ENCODE results near the gene GPSM1.

DNA sequence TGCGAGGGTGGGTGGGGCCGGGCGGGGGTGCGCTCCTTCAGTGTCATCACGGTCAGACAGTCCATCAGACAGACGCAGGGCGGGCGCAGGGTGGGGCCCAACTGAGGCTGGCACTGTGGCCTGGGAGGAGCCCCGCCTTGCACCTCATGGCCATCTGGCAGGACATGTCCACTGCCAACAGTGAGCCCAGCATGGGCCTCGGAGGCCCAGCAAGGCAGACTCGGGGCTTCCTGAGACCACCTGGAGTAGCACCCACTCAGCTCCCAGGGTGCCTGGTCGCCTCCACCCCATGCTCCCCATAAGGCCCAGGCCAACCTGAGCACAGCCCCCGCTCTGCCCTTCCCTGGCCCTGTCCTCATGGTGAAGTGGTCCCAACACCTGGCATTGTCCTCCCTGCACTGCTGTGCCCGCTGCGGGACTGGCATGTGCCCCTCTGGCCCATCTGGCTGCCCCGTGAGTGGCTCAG lies 8.5 kb upstream of the GPSM1 start:
- TF ChIP-seq, protein P1, sequence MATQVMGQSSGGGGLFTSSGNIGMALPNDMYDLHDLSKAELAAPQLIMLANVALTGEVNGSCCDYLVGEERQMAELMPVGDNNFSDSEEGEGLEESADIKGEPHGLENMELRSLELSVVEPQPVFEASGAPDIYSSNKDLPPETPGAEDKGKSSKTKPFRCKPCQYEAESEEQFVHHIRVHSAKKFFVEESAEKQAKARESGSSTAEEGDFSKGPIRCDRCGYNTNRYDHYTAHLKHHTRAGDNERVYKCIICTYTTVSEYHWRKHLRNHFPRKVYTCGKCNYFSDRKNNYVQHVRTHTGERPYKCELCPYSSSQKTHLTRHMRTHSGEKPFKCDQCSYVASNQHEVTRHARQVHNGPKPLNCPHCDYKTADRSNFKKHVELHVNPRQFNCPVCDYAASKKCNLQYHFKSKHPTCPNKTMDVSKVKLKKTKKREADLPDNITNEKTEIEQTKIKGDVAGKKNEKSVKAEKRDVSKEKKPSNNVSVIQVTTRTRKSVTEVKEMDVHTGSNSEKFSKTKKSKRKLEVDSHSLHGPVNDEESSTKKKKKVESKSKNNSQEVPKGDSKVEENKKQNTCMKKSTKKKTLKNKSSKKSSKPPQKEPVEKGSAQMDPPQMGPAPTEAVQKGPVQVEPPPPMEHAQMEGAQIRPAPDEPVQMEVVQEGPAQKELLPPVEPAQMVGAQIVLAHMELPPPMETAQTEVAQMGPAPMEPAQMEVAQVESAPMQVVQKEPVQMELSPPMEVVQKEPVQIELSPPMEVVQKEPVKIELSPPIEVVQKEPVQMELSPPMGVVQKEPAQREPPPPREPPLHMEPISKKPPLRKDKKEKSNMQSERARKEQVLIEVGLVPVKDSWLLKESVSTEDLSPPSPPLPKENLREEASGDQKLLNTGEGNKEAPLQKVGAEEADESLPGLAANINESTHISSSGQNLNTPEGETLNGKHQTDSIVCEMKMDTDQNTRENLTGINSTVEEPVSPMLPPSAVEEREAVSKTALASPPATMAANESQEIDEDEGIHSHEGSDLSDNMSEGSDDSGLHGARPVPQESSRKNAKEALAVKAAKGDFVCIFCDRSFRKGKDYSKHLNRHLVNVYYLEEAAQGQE (IDR thresholded peaks at IDR 0.05; ENCODE audit: low read depth) = no peak
- TF ChIP-seq, protein P2, sequence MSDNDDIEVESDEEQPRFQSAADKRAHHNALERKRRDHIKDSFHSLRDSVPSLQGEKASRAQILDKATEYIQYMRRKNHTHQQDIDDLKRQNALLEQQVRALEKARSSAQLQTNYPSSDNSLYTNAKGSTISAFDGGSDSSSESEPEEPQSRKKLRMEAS (IDR thresholded peaks at IDR 0.05) = no peak
- TF ChIP-seq TAF1 (IDR thresholded peaks at IDR 0.05; ENCODE audit: low read depth) (no peak), RAD21 (IDR thresholded peaks at IDR 0.05; ENCODE audit: low read depth) (no peak), EP300 (IDR thresholded peaks at IDR 0.05; ENCODE audit: borderline replicate concordance) (no peak), NFIC (IDR thresholded peaks at IDR 0.05) (no peak), FOXM1 (IDR thresholded peaks at IDR 0.05; ENCODE audit: borderline replicate concordance, low read depth) (no peak)
- TF ChIP-seq, protein P3, sequence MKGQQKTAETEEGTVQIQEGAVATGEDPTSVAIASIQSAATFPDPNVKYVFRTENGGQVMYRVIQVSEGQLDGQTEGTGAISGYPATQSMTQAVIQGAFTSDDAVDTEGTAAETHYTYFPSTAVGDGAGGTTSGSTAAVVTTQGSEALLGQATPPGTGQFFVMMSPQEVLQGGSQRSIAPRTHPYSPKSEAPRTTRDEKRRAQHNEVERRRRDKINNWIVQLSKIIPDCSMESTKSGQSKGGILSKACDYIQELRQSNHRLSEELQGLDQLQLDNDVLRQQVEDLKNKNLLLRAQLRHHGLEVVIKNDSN (IDR thresholded peaks at IDR 0.05) = no peak
